ENCODE measurements around the gene TNFRSF1A. TPM values are rescaled to one million over a fixed set of nuclear protein-coding genes. Genes with fewer than 3 reads are reported as not detected.

The TNFRSF1A gene
- total and polyA plus RNA-seq, 9 of the 15 experiments (the other 6 are each of a cell fraction or from before 2014, with no cell fraction given), result 0.76 to 43.5 (median 30.0) TPM

GRCh38 chr12:6334359-6334758 lies 7.5 kb downstream of the TNFRSF1A start:
- Histone ChIP-seq H3K4me2 (ENCODE audit: insufficient read depth, low read length) (no peak overlapping the region), H3K9me1 (ENCODE audit: control insufficient read depth, insufficient read depth, low read length) (no peaks in the 10 kb centered on the region), H3K79me2 (ENCODE audit: control insufficient read depth, insufficient read depth, low read length) (peaks cover 45% of the 10 kb centered on the region), H3K4me3 (no peak overlapping the region), H3K27me3 (ENCODE audit: control insufficient read depth in 2 of 2, insufficient read depth in 2 of 2, low read length in 2 of 2) (no peaks in the 10 kb centered on the region), H3K4me1 (replicated peaks in 1 of 2; ENCODE audit: control insufficient read depth in 2 of 2, insufficient read depth in 2 of 2, low read length in 2 of 2) (peaks cover 23 to 37% of the 10 kb centered on the region in 2 experiments), H3K9ac (ENCODE audit: insufficient read depth in 1 of 2, low read depth in 2 of 2, low read length in 2 of 2) (no peak overlapping the region), H2AFZ (ENCODE audit: low read depth, low read length) (no peak overlapping the region), H3K27ac (ENCODE audit: extremely low read depth, low read depth, low read length) (no peak overlapping the region), H4K20me1 (replicated peaks; ENCODE audit: control insufficient read depth, insufficient read depth, low read length) (no peaks in the 10 kb centered on the region), H3K36me3 (ENCODE audit: control insufficient read depth, insufficient read depth, low read length) (peaks cover 64% of the 10 kb centered on the region; the same call in 2 of the 3 replicates), H3K9me3 (replicated peaks; ENCODE audit: control insufficient read depth, insufficient read depth, low read depth, low read length) (no peaks in the 10 kb centered on the region)
- WGBS (ENCODE audit: insufficient coverage, low coverage, missing lambda C conversion rate), result 98% methylated on average over 5 of the region's 5 CpGs
- intact Hi-C loops (cut with micrococcal nuclease) (loop anchor here (2.0 kb wide), 1 partner anchor 32 kb away; no protein-coding TSS in a partner anchor), in situ Hi-C loops (cut with MboI) (no loop called here)
- TF ChIP-seq ZNF121 (CRISPR knock-in tag; conservative IDR thresholded peaks at IDR 0.05) (peak; percentile 67), ATF3 (IDR thresholded peaks at IDR 0.05) (peak; percentile 30; the same call in 1 of the 2 replicates), ATF3 (CRISPR knock-in tag; conservative IDR thresholded peaks at IDR 0.05) (no peak), HNRNPL (IDR thresholded peaks at IDR 0.05; ENCODE audit: low read depth, low read length) (no peak), ATF4 (CRISPR knock-in tag; IDR thresholded peaks at IDR 0.05) (no peak)
- FAIRE-seq (no peak), ATAC-seq (no peak), DNase-seq (ENCODE audit: extremely low read depth in 1 of 4, low spot score in 3 of 4) (no peak)
- CTCF ChIA-PET (ENCODE audit: low intra/inter-chr PET ratio), result no interaction called here
- no TSS peak for BruUV-seq (replicated peaks)
- POLR2A ChIA-PET, result no interaction called here

Data from K562 (cell line).